Omental fat pad (tissue), 4 donors: ENCODE results near the gene MAGI2. TPM values are rescaled to one million over a fixed set of nuclear protein-coding genes. Genes with fewer than 3 reads are reported as not detected.

ENCODE experiments used
- ATAC-seq: fragments of 150-250 bp; one replicate; pipeline ENCODE4 v1.9.1; 2016; ENCODE audit warnings: mild to moderate bottlenecking, moderate library complexity; ENCODE audit not compliant: low FRiP score
- DNase-seq: peaks from one replicate; pipeline ENCODE4 v3.0.0-alpha.2; 2019; ENCODE audit warnings: low spot score
- total RNA-seq, 4 donors: library from RNA; depleted of rRNA; stranded (reverse); fragments of >200 nt; gene quantifications; one replicate each; pipeline ENCODE4 v1.1.0, GENCODE V29; 2016
- TF ChIP-seq, protein P1 (sequence below), 3 donors: fragments of 450-650 bp; IDR thresholded peaks; one replicate each; pipeline ENCODE4 v1.5.1; 2016 to 2017; ENCODE audit warnings: antibody characterized with exemption in 3 of 3, mild to moderate bottlenecking in 3 of 3, moderate library complexity in 2 of 3

The MAGI2 gene
- total RNA-seq, 4 donors from 2014 or later, result 9.3 to 20.6 (median 13.2) TPM

DNA sequence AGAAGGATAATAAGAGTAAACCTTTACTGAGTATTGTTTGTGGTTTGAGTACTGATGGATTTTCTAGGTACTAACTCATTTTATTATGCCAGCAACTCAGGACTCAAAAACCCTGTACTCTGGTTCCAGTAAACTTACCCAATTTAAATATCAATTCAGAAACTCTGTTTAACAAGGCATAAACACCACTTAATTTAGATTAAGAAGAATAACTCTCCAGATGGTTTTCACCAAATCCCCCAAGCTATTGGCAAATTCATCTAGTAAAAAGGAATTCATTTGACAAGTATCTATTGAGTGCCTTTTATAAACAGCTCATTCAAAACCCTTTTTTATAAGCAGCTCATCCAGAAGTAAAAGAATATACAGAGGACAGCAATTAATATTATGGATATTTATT, 1082.5 kb downstream of the MAGI2 start:
- ATAC-seq (no peak), DNase-seq (no peak)
- TF ChIP-seq, protein P1, sequence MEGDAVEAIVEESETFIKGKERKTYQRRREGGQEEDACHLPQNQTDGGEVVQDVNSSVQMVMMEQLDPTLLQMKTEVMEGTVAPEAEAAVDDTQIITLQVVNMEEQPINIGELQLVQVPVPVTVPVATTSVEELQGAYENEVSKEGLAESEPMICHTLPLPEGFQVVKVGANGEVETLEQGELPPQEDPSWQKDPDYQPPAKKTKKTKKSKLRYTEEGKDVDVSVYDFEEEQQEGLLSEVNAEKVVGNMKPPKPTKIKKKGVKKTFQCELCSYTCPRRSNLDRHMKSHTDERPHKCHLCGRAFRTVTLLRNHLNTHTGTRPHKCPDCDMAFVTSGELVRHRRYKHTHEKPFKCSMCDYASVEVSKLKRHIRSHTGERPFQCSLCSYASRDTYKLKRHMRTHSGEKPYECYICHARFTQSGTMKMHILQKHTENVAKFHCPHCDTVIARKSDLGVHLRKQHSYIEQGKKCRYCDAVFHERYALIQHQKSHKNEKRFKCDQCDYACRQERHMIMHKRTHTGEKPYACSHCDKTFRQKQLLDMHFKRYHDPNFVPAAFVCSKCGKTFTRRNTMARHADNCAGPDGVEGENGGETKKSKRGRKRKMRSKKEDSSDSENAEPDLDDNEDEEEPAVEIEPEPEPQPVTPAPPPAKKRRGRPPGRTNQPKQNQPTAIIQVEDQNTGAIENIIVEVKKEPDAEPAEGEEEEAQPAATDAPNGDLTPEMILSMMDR (IDR thresholded peaks at IDR 0.05), result no peak

DNA sequence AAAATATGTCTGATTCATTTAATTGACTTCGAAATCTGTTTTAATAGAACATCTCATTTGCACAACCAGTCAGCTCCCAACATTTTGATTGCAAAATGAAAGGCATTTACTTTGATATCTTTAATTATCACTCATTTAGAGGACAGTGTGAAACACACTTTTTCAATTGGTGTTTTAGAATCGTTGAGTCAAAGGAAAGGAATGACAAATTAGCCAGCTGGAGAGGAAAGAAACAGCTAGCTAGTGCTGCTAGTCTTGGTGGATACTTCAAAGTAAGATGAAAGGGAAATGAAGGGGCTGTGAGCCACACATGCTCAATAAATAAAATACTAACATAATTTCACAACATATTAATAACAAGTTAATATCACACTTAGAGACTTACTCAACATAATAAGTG, 1084.7 kb downstream of the MAGI2 start:
- TF ChIP-seq, protein P1 (IDR thresholded peaks at IDR 0.05), result no peak
- ATAC-seq (no peak), DNase-seq (no peak)

DNA sequence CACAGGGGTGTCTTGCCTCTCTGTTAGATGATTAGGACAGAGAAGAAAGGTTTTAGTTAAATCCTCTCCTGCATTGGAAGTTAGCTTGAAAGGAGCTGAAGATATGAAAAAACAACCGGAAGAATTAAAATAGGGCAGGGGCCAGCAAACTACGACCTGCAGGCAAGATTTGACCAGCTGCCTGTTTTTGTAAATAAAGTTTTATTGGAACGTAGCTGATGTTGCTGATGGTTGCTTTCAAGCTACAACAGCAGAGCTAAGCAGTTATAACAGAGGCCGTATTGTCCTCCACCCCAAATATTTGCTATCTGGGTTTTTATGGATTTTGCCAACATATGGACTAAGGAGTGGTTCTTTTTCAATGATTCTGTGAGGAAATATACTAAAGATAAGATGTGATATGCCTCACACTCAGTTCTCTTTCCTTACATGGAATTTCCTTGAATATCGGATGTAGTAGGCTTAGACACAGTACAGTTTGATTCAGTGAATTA, 1086.1 kb downstream of the MAGI2 start:
- TF ChIP-seq, protein P1 (IDR thresholded peaks at IDR 0.05), result no peak
- no peak for ATAC-seq
- DNase-seq, result no peak

DNA sequence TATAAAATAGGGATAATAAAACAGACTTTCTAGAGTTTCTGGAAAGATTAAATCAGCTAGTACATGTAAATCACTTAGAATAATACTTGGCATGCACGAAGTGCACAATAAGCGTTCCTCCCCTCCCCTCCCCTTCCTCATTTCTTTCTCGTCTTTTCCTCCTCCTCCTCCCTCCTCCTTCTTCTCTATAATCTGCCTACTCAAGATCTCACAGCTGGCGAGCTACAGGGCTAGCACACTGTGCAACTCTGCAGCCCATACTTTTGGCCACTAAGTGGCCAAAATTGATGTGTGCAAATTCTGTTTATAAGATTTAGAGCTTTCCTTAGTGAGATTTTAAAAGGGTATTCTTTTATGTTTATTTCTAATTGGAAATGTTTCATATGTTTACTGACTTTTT, 1089.6 kb downstream of the MAGI2 start:
- TF ChIP-seq, protein P1 (IDR thresholded peaks at IDR 0.05), result no peak
- ATAC-seq (no peak), DNase-seq (no peak)

DNA sequence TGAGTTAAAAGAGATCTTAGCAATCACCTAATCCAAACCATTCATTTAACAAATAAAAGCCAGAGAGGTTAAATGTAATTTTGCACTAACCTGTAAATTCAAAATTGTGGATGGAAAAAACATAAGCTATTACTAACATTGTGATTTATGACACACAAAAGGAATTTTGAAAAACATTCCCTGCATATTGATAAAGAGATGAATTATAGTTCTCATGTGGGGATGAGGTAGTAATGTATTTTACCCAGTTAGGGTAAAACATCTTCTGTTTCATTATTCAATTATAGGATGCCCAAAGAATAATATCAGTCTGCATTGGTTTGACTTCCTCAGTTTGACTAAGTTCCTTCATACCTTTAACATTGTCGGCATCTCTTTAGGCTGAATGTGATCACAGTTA, 1093.6 kb downstream of the MAGI2 start:
- DNase-seq, result no peak
- ATAC-seq, result no peak
- TF ChIP-seq, protein P1 (IDR thresholded peaks at IDR 0.05), result no peak

DNA sequence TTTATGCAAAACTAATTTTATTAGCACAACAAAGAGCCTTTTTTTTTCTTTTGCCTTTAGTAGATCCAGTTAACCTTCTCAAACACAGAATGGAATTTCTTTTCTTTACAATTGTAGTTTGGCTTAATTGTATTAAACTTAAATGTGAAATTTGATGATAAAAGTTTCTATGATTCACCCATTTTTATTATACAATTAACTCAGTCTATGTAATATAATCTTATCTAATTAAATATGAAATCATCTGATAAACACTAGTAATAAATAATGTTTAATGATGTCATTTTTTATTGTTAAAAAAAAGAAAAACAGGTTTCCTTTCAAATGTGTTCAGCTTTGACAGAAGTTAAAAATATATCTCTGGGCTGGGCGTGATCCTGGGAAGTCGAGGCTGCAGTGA, 1095.8 kb downstream of the MAGI2 start:
- TF ChIP-seq, protein P1 (IDR thresholded peaks at IDR 0.05), result no peak
- DNase-seq (no peak), ATAC-seq (no peak)

DNA sequence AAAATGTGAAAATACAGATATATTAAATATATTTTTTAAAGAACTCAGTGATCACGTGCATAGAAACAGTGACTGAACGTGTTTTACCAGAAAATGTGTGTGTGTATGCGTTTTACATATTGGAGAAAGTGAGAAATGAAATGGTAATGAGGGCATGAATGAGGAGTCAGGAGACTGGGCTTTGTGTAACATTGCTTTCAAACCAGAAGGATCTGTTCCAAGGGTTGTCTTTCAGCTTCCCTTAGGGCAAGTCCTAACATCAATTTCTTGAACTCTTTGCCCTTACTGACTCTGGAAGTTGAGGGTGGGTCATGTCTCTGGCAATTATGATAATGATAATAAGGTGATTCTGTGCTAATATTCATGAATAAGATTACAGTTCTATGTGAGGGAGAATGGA, 1097.6 kb downstream of the MAGI2 start:
- ATAC-seq (no peak), DNase-seq (no peak)
- TF ChIP-seq, protein P1 (IDR thresholded peaks at IDR 0.05), result no peak
